H9 (cell line): ENCODE measurements around the gene LZTR1. TPM values are rescaled to one million over a fixed set of nuclear protein-coding genes. Genes with fewer than 3 reads are reported as not detected.

Experiments
- DNase-seq: peaks from one replicate; pipeline ENCODE4 v3.0.0-alpha.2; 2017
- H2AFZ ChIP-seq: one replicate; pipeline ENCODE4 v1.6.1; 2013; ENCODE audit warnings: mild to moderate bottlenecking, low read length, control low read depth, moderate library complexity
- H2AK5ac ChIP-seq: 2 replicates; pipeline ENCODE4 v1.6.1; 2013; ENCODE audit warnings: low read length, control low read depth, mixed read lengths; ENCODE audit not compliant: insufficient read length
- H2BK120ac ChIP-seq: one replicate; pipeline ENCODE4 v1.6.1; 2013; ENCODE audit warnings: low read depth, mild to moderate bottlenecking, low read length, control low read depth, inconsistent platforms; ENCODE audit not compliant: poor library complexity, severe bottlenecking
- H2BK12ac ChIP-seq: 2 replicates; pipeline ENCODE4 v1.6.1; 2013; ENCODE audit warnings: low read length, control low read depth, mixed read lengths, low read depth; ENCODE audit not compliant: insufficient read length
- H2BK15ac ChIP-seq: 2 replicates; pipeline ENCODE4 v1.6.1; 2013; ENCODE audit warnings: low read depth, low read length, control low read depth
- H2BK20ac ChIP-seq: one replicate; pipeline ENCODE4 v1.6.1; 2013; ENCODE audit warnings: low read depth, mild to moderate bottlenecking, low read length, control low read depth, inconsistent platforms; ENCODE audit not compliant: poor library complexity, severe bottlenecking
- H2BK5ac ChIP-seq: 2 replicates; pipeline ENCODE4 v1.6.1; 2013; ENCODE audit warnings: low read length, control low read depth, mixed read lengths; ENCODE audit not compliant: insufficient read length
- H3K14ac ChIP-seq: 2 replicates; pipeline ENCODE4 v1.6.1; 2013; ENCODE audit warnings: low read length, control low read depth; ENCODE audit not compliant: insufficient read depth
- H3K18ac ChIP-seq: 2 replicates; pipeline ENCODE4 v1.6.1; 2013; ENCODE audit warnings: low read depth, mild to moderate bottlenecking, mixed read lengths, low read length, control low read depth; ENCODE audit not compliant: insufficient read length
- H3K23ac ChIP-seq: 2 replicates; pipeline ENCODE4 v1.6.1; 2013; ENCODE audit warnings: low read length, control low read depth, mixed read lengths, low read depth; ENCODE audit not compliant: insufficient read length
- H3K23me2 ChIP-seq: 2 replicates; pipeline ENCODE4 v1.6.1; 2013; ENCODE audit warnings: low read depth, mild to moderate bottlenecking, mixed read lengths, low read length, control low read depth; ENCODE audit not compliant: insufficient read length, poor library complexity, severe bottlenecking
- H3K27ac ChIP-seq: 2 replicates; pipeline ENCODE4 v1.5.1; 2013; ENCODE audit warnings: low read length, control low read depth, mixed read lengths, low read depth; ENCODE audit not compliant: insufficient read length
- H3K27me3 ChIP-seq: 2 replicates; pipeline ENCODE4 v1.6.1; 2013; ENCODE audit warnings: low read length, control low read depth, inconsistent platforms; ENCODE audit not compliant: insufficient read depth
- H3K4ac ChIP-seq: 2 replicates; pipeline ENCODE4 v1.6.1; 2013; ENCODE audit warnings: low read depth, mild to moderate bottlenecking, control low read depth, inconsistent platforms, low read length, moderate library complexity
- H3K4me1 ChIP-seq: 2 replicates; pipeline ENCODE4 v1.6.1; 2013; ENCODE audit warnings: low read length, control low read depth, inconsistent platforms; ENCODE audit not compliant: insufficient read depth
- H3K4me2 ChIP-seq: 2 replicates; pipeline ENCODE4 v1.6.1; 2013; ENCODE audit warnings: low read length, control low read depth, mixed read lengths; ENCODE audit not compliant: insufficient read length, insufficient read depth
- H3K56ac ChIP-seq: 2 replicates; pipeline ENCODE4 v1.6.1; 2013; ENCODE audit warnings: low read depth, mild to moderate bottlenecking, mixed read lengths, low read length, control low read depth; ENCODE audit not compliant: insufficient read length
- H3K79me1 ChIP-seq: 2 replicates; pipeline ENCODE4 v1.6.1; 2013; ENCODE audit warnings: low read depth, mild to moderate bottlenecking, moderate library complexity, low read length, control low read depth, inconsistent platforms; ENCODE audit not compliant: insufficient read depth, poor library complexity, severe bottlenecking
- H3K79me2 ChIP-seq: 2 replicates; pipeline ENCODE4 v1.6.1; 2013; ENCODE audit warnings: low read length, control low read depth, inconsistent platforms; ENCODE audit not compliant: insufficient read depth
- H3K9ac ChIP-seq: 2 replicates; pipeline ENCODE4 v1.6.1; 2013; ENCODE audit warnings: low read length, control low read depth, mixed read lengths; ENCODE audit not compliant: insufficient read length; ENCODE audit errors: extremely low read depth
- H3K9me3 ChIP-seq: one replicate; pipeline ENCODE4 v1.6.1; 2013; ENCODE audit warnings: low read depth, low read length, inconsistent platforms; ENCODE audit not compliant: control insufficient read depth
- H3T11ph ChIP-seq: one replicate; pipeline ENCODE4 v1.6.1; 2013; ENCODE audit warnings: mild to moderate bottlenecking, low read length, control low read depth, inconsistent platforms
- H4K20me1 ChIP-seq: one replicate; pipeline ENCODE4 v1.6.1; 2013; ENCODE audit not compliant: control insufficient read depth, insufficient read length, insufficient read depth
- H4K5ac ChIP-seq: 2 replicates; pipeline ENCODE4 v1.6.1; 2013; ENCODE audit warnings: low read depth, mild to moderate bottlenecking, mixed read lengths, low read length, control low read depth; ENCODE audit not compliant: insufficient read length
- H4K8ac ChIP-seq: replicated peaks from 2 replicates; pipeline ENCODE4 v1.6.1; 2013; ENCODE audit warnings: low read length, control low read depth, mixed read lengths, low read depth; ENCODE audit not compliant: insufficient read length
- H4K91ac ChIP-seq: 2 replicates; pipeline ENCODE4 v1.6.1; 2013; ENCODE audit warnings: low read depth, mild to moderate bottlenecking, moderate library complexity, mixed read lengths, low read length, control low read depth; ENCODE audit not compliant: insufficient read length
- H3K27ac Mint-ChIP-seq, 3 experiments: 2 replicates in 2 of 3; 3 replicates in 1 of 3; pipeline ENCODE4 v1.8.0; 2020 to 2021; ENCODE audit warnings: mixed read lengths in 3 of 3, mild to moderate bottlenecking in 1 of 3, moderate library complexity in 1 of 3
- H3K27me3 Mint-ChIP-seq: 2 replicates; pipeline ENCODE4 v1.8.0; 2021; ENCODE audit warnings: low read depth, mild to moderate bottlenecking, moderate library complexity, mixed read lengths
- H3K36me3 Mint-ChIP-seq, 3 experiments: 2 replicates in 2 of 3; 3 replicates in 1 of 3; pipeline ENCODE4 v1.8.0; 2020 to 2021; ENCODE audit warnings: low read depth in 3 of 3, mixed read lengths in 3 of 3; ENCODE audit not compliant: insufficient read depth in 1 of 3
- H3K4me1 Mint-ChIP-seq, 2 experiments: 2 replicates each; pipeline ENCODE4 v1.8.0; 2020; ENCODE audit warnings: mixed read lengths in 2 of 2
- H3K4me3 Mint-ChIP-seq, 2 experiments: 2 replicates in 1 of 2; 3 replicates in 1 of 2; pipeline ENCODE4 v1.8.0; 2020 to 2021; ENCODE audit warnings: mild to moderate bottlenecking in 2 of 2, mixed read lengths in 2 of 2, moderate library complexity in 1 of 2
- H3K9me3 Mint-ChIP-seq, 2 experiments: 2 replicates in 1 of 2; 3 replicates in 1 of 2; pipeline ENCODE4 v1.8.0; 2020; ENCODE audit warnings: mild to moderate bottlenecking in 2 of 2, mixed read lengths in 2 of 2, moderate library complexity in 1 of 2
- CTCF ChIP-seq: fragments of 200-600 bp; sonication (generic); conservative IDR thresholded peaks from 3 replicates; pipeline ENCODE4 v1.8.0; 2021; ENCODE audit warnings: antibody characterized with exemption, mild to moderate bottlenecking
- WGBS: extraction: QIAGEN DNeasy Blood & Tissue Kit; methylation state at CpG from one replicate; pipeline ENCODE4 v1.1.7; 2013; ENCODE audit warnings: missing lambda C conversion rate, low lambda C conversion rate, mixed read lengths; ENCODE audit not compliant: insufficient read length; ENCODE audit errors: extremely low coverage; 5-methylcytosine and 5-hydroxymethylcytosine counted together
- total RNA-seq: library from RNA; stranded (reverse); gene quantifications from 2 replicates; pipeline ENCODE4 v1.2.1, GENCODE V29; 2021

LZTR1 gene
- total RNA-seq, 1 experiment from 2014 or later: 47.0 TPM

GRCh38 chr22:21030032-21030431 lies 47.9 kb downstream of the LZTR1 start:
- Histone ChIP-seq H3K18ac (no peak overlapping the region), H3K23me2 (no peaks in the 10 kb centered on the region), H3K27ac (no peak overlapping the region), H4K20me1 (no peaks in the 10 kb centered on the region), H2BK120ac (no peak overlapping the region), H3K56ac (no peak overlapping the region), H2BK5ac (no peak overlapping the region), H2BK20ac (no peak overlapping the region), H2BK15ac (no peak overlapping the region), H3K9me3 (no peaks in the 10 kb centered on the region), H3K79me1 (no peaks in the 10 kb centered on the region), H3K4ac (no peak overlapping the region), H3K4me2 (no peak overlapping the region), H3K9ac (no peak overlapping the region), H3T11ph (no peak overlapping the region), H4K8ac (no peak overlapping the region), H2BK12ac (no peak overlapping the region), H3K79me2 (no peaks in the 10 kb centered on the region), H4K91ac (no peak overlapping the region), H3K27me3 (peaks cover 3% of the 10 kb centered on the region; the same call in 1 of the 2 replicates), H4K5ac (no peak overlapping the region), H3K4me1 (no peaks in the 10 kb centered on the region; the same call in 1 of the 2 replicates), H3K14ac (no peak overlapping the region), H3K23ac (no peak overlapping the region), H2AFZ (no peak overlapping the region), H2AK5ac (no peak overlapping the region)
- no peak for DNase-seq
- TF ChIP-seq CTCF: no peak
- no peak overlapping the region for H3K27ac Mint-ChIP-seq
- H3K4me1 Mint-ChIP-seq: peaks cover 10 to 24% of the 10 kb centered on the region in 2 experiments
- WGBS: no CpG with 5 or more reads among the region's 15 CpGs
- H3K36me3 Mint-ChIP-seq: no peaks in the 10 kb centered on the region
- peaks cover 45% of the 10 kb centered on the region for H3K27me3 Mint-ChIP-seq
- H3K4me3 Mint-ChIP-seq: no peak overlapping the region
- no peaks in the 10 kb centered on the region for H3K9me3 Mint-ChIP-seq
